ENCODE measurements around the gene UROC1.

UROC1 gene

GRCh38 chr3:126516936-126517290 is 660 bp downstream of the UROC1 start:
- no peak for TF ChIP-seq CTCF (IDR thresholded peaks at IDR 0.05; ENCODE audit: control extremely low read depth, extremely low read depth, low read depth, missing control alignments)
- ChIA-PET CTCF (no interaction called here), POLR2A (no interaction called here)
- DNase-seq (ENCODE audit: extremely low spot score): no peak

- no peak for DNase-seq (ENCODE audit: extremely low spot score)
- POLR2A ChIA-PET: no interaction called here
- CTCF ChIA-PET: no interaction called here
- TF ChIP-seq CTCF (IDR thresholded peaks at IDR 0.05; ENCODE audit: control extremely low read depth, extremely low read depth, low read depth, missing control alignments): no peak
Observed at GRCh38 chr3:126516152-126516935, 1.2 kb downstream of the UROC1 start.

- ChIA-PET CTCF (interaction anchor here (3.0 kb wide), 1 partner anchor 8 kb away, joined by 21 read pairs; the partner anchor contains the start of gene CHST13), POLR2A (no interaction called here)
- TF ChIP-seq CTCF (IDR thresholded peaks at IDR 0.05; ENCODE audit: control extremely low read depth, extremely low read depth, low read depth, missing control alignments): no peak
- DNase-seq (ENCODE audit: extremely low spot score): no peak
Observed at GRCh38 chr3:126515066-126515706, 2.4 kb downstream of the UROC1 start.

- CTCF ChIA-PET: interaction anchor here (3.0 kb wide), 1 partner anchor 9 kb away, joined by 21 read pairs; the partner anchor contains the start of gene CHST13
Observed at GRCh38 chr3:126514161-126514560, 3.4 kb downstream of the UROC1 start.

DNA sequence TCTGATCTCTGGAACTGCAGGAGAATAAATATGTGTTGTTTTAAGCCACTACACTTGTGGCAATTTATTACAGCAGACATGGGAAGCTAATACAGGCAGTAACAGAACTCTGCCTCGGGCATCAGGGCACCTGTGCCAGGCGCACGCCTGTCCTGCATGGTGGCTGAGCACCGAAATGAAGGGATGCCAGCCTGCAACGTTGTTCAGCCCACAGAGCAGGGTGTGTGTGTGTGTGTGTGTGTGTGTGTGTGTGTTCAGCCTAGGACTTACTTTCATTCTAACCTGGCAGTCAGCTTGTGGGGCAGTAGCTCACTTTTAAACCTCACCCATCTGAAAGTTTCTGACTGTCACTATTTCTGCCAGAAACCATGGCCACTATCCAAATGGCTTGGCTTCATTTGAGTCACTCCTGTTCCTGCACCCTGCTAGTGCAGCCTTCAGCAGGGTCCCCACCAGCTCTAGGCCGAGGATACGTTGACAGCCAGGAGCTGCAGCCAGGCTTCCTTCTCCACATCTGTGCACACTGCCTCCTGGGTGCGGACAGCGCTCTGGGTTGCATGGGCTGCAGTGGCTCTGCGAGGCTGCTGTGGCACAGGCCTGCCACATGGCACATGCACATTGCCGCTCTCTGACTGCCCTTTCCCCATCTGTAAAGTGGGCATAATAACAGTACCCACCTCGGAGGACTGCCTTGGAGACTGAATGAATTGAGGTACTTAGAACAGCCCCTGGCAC is 4.5 kb downstream of the UROC1 start:
- POLR2A ChIA-PET: interaction anchor here (0.6 kb wide), 1 partner anchor 1014 kb away, joined by 3 read pairs; no protein-coding TSS in a partner anchor
- TF ChIP-seq CTCF (IDR thresholded peaks at IDR 0.05; ENCODE audit: control extremely low read depth, extremely low read depth, low read depth, missing control alignments): no peak
- CTCF ChIA-PET: interaction anchor here (1.1 to 3.0 kb wide), 3 partner anchors 10 to 379 kb away, joined by 3 to 21 read pairs (median 4); partner anchors contain the start of gene CHST13
- no peak for DNase-seq (ENCODE audit: extremely low spot score)

More at GRCh38 chr3:126514161-126514560, 3.4 kb downstream of the UROC1 start:
- DNase-seq (ENCODE audit: extremely low spot score): no peak
- POLR2A ChIA-PET: no interaction called here
- TF ChIP-seq CTCF (IDR thresholded peaks at IDR 0.05; ENCODE audit: control extremely low read depth, extremely low read depth, low read depth, missing control alignments): no peak

- no peak for TF ChIP-seq CTCF (IDR thresholded peaks at IDR 0.05; ENCODE audit: control extremely low read depth, extremely low read depth, low read depth, missing control alignments)
- ChIA-PET POLR2A (no interaction called here), CTCF (interaction anchor here (1.1 to 2.2 kb wide), 2 partner anchors 11 to 378 kb away, joined by 3 to 10 read pairs; no protein-coding TSS in a partner anchor)
- no peak for DNase-seq (ENCODE audit: extremely low spot score)
Observed at GRCh38 chr3:126512026-126512425, 5.5 kb downstream of the UROC1 start.
